Mononuclear cell (primary cell): ENCODE results near the gene UBXN4. TPM values are rescaled to one million over a fixed set of nuclear protein-coding genes. Genes with fewer than 3 reads are reported as not detected.
A peak's percentile ranks its signal among the peaks of the same experiment; 100 is the strongest.

Source experiments
- H3K27me3 ChIP-seq: 2 replicates; pipeline ENCODE4 v1.6.0; 2011; ENCODE audit warnings: low read length, control low read depth; ENCODE audit not compliant: insufficient read depth
- H3K4me1 ChIP-seq: 2 replicates; pipeline ENCODE4 v1.5.1; 2011; ENCODE audit warnings: mild to moderate bottlenecking, low read length, control low read depth; ENCODE audit not compliant: insufficient read depth
- H3K4me3 ChIP-seq: 2 replicates; pipeline ENCODE4 v1.5.1; 2011; ENCODE audit warnings: mild to moderate bottlenecking, low read length, moderate library complexity
- H3K9me3 ChIP-seq: 2 replicates; pipeline ENCODE4 v1.5.1; 2011; ENCODE audit warnings: low read depth, mild to moderate bottlenecking, control low read depth, low read length
- total RNA-seq: library from RNA; depleted of rRNA; stranded (reverse); fragments of >200 nt; gene quantifications from one replicate; pipeline ENCODE4 v1.2.3, GENCODE V29; 2012

The UBXN4 gene
- total RNA-seq, 1 donor: 106 TPM

DNA sequence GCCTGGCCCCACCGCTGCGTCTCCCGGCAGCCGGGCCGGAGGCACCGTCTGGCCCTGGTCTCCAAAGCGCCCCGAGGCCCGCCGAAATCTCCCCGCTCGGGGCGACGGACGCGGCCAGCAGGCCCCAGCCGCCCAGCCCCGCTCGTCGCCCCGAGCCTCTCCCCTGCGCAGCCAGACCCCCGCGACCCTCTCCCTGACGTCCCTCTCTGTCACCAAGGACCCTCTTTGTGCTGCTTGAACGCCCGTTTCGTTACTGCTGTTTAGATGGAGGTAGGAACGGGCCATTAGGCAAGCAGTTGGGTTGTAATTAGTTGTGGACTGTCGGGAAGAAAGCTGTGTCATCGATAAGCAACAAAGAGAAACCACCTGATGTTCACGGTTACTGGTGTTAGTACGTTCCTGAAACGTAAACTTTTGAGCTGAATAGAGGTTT is 686 bp downstream of the UBXN4 start:
- Histone ChIP-seq H3K4me3 (peak overlapping the region; percentile 78), H3K9me3 (no peaks in the 10 kb centered on the region), H3K4me1 (peaks cover 8% of the 10 kb centered on the region)

DNA sequence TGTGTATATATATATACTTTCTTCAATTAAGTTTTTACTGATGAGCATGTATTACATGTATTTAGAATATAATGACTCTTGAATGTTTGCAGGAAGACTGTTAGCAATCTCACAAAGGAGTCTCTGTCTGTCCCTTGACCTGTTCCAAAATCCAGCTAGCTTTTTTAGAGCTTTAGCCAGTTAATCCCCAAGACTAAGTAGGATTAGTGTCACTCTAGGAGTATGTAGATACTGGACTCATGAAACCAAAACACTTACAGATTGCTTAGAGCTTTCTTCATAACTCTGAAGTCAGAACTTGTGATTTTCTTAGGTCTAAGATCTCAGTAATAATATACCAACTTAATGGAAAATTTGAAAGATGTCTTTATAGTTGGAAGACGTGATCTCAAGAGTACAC is 2.2 kb downstream of the UBXN4 start:
- H3K4me3 ChIP-seq: no peak overlapping the region
- peaks cover 8% of the 10 kb centered on the region for H3K4me1 ChIP-seq

More for the DNA sequence above, 686 bp downstream of the UBXN4 start:
- no peaks in the 10 kb centered on the region for H3K27me3 ChIP-seq

DNA sequence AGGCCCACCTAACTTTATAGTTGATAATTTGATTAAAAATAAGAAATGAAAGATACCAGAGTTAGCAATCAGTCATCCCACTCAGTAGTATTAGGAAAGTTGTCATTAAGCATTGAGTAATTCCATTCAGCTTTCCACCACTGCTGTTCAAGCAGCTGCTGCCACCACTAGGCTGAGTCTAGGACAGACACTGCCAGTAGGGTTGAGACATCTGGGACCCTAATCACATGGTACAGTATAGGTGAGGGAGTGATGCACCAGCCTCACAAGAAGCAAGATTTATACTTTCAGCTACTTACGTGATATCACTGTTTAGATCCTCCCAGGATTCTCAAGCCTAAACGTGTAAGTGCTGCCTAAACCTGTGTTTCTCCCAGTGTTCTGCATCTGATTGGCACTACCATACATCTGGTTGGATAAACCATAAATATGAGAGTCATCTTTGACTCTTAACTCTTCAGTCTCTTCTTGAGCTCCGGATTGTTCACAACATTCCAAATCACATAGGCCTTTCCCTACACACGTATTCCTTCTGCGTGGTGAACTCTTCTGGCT is 3.2 kb downstream of the UBXN4 start:
- Histone ChIP-seq H3K9me3 (no peaks in the 10 kb centered on the region), H3K4me3 (no peak overlapping the region), H3K27me3 (no peaks in the 10 kb centered on the region), H3K4me1 (peaks cover 8% of the 10 kb centered on the region)

More for the DNA sequence above, 2.2 kb downstream of the UBXN4 start:
- Histone ChIP-seq H3K27me3 (no peaks in the 10 kb centered on the region), H3K9me3 (no peaks in the 10 kb centered on the region)

DNA sequence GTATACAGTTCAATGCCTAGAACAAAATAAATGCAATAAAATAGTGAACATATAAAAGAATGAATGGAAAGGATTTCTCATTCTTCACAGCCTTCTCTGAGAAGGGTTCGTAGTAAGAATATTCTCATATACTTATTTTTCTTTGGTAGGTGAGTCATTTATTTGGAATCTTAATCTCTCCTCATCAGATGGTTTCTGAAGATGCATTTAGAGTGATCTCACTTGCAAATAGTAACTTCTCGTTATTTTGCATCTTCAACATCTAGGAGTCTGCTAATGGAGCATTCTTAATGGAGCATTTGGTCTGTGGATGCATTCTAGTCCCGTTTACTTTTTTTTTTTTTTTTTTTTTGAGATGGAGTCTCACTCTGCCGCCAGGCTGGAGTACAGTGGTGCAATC is 3.9 kb downstream of the UBXN4 start:
- Histone ChIP-seq H3K4me1 (peaks cover 8% of the 10 kb centered on the region), H3K9me3 (no peaks in the 10 kb centered on the region), H3K4me3 (no peak overlapping the region), H3K27me3 (no peaks in the 10 kb centered on the region)

DNA sequence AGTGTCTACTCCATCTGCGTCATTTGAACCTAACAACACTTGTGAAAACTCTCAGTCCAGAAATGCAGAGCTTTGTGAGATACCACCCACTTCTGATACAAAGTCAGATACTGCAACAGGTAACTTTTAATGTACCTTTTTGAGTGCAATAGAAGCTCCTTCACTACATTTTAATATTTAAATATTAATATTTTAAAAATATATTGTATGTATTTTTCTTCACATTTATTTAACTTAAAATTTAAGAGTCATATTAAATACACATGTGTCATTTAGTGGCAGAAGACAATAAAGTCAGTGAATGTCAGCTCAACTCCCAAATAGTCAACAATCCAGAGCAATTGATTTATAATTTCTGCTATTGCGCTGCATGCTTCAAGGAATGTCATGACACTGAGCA is 13.9 kb downstream of the UBXN4 start:
- Histone ChIP-seq H3K9me3 (peaks cover 17% of the 10 kb centered on the region), H3K27me3 (no peaks in the 10 kb centered on the region), H3K4me3 (no peak overlapping the region), H3K4me1 (no peaks in the 10 kb centered on the region)

DNA sequence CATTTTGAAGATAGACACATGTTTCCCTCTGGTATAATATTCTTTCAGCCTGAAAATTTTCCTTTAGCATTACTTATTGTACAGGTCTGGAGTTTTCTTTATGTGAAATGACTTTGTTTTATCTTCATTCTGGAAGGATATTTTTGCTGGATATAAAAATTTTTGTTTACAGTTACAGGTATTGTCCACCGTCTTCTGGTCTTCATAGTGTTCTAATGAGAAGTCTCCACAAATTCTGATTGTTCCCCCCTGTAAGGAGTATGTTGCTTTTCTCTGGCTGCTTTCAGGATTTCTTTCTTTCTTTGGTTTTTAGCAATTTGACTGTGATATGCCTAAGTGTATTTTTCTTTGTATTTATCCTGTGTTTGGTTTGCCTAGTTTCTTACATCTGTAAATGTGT is 15.0 kb downstream of the UBXN4 start:
- peaks cover 17% of the 10 kb centered on the region for H3K9me3 ChIP-seq
- no peaks in the 10 kb centered on the region for H3K27me3 ChIP-seq
- no peak overlapping the region for H3K4me3 ChIP-seq
- no peaks in the 10 kb centered on the region for H3K4me1 ChIP-seq

DNA sequence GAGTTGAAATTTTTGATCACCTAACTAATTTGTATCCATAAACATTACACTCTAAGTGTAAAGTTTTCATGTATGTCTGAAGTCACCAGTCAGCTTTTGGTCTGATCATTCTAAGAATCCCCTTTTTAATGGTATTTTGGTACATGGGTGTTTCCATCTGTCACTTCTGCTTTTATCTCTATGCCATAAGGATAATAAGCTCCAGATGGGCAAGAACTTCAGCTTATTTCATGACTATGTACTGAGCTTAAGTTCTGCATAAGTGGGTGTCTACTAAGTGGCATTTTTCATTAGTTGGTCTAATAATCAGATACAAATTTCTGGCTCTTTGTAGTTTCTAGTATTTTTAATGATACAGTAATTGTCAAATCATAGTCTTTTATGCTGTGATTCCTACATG is 20.4 kb downstream of the UBXN4 start:
- Histone ChIP-seq H3K4me1 (no peaks in the 10 kb centered on the region), H3K9me3 (peaks cover 6% of the 10 kb centered on the region), H3K4me3 (no peak overlapping the region), H3K27me3 (no peaks in the 10 kb centered on the region)

DNA sequence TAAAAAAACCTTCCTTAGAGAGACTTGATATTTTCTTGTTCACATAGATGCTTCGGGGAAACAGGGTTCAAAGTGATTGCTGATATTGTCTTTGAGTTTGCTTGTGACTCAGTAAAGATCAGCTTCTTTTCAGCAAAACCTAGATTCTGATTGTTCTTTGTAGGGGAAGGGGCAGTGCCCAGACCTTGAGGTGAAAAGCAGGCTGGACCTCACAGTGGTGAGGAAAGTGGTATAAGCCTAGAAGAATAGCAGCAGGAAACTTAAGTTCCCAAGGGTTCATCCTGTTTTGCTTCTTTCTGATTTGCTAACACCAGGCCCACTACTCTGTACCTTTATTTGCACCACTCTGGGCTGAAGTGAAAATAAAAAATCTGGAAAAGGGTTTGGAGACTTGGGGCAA is 20.9 kb downstream of the UBXN4 start:
- Histone ChIP-seq H3K4me1 (no peaks in the 10 kb centered on the region), H3K27me3 (no peaks in the 10 kb centered on the region), H3K9me3 (peaks cover under 1% of the 10 kb centered on the region), H3K4me3 (no peak overlapping the region)

DNA sequence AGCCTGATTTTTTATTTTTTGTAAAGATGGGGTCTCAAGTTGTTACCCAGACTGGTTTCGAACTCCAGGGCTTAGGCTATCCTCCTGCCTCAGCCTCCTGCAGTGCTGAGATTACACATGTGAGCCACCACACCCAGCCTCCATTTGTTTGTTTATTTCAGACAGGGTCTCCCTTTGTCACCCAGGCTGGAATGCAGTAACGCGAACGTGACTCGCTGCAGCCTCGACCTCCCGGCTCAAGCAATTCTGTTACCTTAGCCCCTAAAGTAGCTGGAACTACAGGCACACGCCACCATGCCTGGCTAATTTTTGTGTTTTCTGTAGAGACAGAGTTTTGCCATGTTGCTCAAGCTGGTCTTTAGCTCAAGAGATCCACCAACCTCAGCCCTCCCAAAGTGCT is 27.2 kb downstream of the UBXN4 start:
- Histone ChIP-seq H3K4me3 (no peak overlapping the region), H3K4me1 (no peaks in the 10 kb centered on the region), H3K27me3 (no peaks in the 10 kb centered on the region), H3K9me3 (no peaks in the 10 kb centered on the region)

DNA sequence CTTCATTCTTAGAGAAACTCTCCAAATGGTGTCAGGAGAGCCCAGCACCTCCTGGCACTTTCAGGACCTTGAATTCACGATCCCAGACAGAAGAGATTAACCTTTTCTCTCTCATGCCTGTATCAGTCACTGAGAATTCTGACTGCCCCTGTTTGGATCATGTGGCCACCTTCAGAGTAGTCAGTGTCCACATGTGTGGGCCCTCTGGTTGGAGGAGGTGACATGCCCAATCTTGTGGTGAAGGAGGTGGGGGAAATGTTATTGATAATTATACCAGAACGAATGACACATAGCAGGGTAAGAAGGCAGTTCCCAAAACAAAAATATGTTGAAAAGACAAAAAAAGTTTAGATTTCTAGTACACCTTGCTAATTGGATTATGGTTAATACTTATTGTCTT is 31.7 kb downstream of the UBXN4 start:
- Histone ChIP-seq H3K4me1 (no peaks in the 10 kb centered on the region), H3K9me3 (no peaks in the 10 kb centered on the region), H3K4me3 (no peak overlapping the region), H3K27me3 (no peaks in the 10 kb centered on the region)

DNA sequence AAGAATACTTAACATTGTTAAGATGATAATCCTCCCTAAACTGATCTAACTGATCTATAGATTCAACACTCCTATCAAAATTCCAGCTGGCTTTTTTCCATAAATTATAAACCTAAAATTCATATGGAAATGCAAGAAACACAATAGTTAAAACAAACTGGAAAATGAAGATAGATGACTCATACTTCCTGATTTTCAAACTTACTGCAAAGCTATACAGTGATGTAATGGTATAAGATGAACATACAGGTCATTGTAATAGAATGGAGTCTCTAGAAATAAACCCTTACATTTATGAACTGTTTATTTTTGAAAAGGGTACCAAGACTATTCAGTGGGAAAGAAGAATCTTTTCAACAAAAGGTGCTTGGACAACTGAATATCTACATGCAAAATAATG is 32.3 kb downstream of the UBXN4 start:
- Histone ChIP-seq H3K9me3 (no peaks in the 10 kb centered on the region), H3K27me3 (no peaks in the 10 kb centered on the region), H3K4me3 (no peak overlapping the region), H3K4me1 (no peaks in the 10 kb centered on the region)

DNA sequence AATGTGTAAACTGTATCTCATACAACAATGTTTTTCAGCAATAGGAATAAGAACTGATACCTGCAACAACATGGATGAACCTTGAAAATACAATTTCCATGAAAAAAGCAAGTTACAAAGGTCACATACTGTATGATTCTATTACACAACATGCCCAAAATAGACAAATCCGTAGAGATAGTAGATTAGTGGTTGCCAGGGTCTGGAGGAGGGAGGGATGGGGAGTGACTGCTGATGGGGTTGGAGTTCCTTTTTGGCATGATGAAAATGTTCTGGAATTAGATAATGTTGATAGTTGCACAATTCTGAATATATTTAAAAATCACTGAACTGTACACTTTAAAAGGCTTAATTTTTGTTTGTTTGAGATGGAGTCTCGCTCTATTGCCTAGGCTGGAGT is 33.8 kb downstream of the UBXN4 start:
- H3K4me1 ChIP-seq: no peaks in the 10 kb centered on the region
- H3K27me3 ChIP-seq: no peaks in the 10 kb centered on the region
- H3K9me3 ChIP-seq: no peaks in the 10 kb centered on the region
- no peak overlapping the region for H3K4me3 ChIP-seq

DNA sequence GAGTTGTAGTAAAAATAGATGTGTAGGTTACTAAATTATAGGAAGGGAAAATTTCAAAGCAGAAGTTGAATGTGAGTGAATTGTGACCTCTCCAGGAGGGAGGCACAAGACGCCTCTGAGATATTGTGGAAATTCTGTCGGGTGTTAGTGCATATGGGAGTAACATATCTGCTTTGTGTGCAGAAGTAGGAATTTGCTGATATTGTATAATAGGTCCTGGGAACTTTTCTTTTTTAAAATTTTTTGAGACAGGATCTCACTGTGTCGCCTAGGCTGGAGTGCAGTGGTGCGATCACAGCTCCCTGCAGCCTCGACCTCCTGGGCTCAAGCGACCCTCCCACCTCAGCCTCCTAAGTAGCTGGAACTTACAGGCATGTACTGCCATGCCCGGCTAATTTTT is 34.7 kb downstream of the UBXN4 start:
- H3K9me3 ChIP-seq: no peaks in the 10 kb centered on the region
- H3K27me3 ChIP-seq: no peaks in the 10 kb centered on the region
- H3K4me3 ChIP-seq: no peak overlapping the region
- no peaks in the 10 kb centered on the region for H3K4me1 ChIP-seq

DNA sequence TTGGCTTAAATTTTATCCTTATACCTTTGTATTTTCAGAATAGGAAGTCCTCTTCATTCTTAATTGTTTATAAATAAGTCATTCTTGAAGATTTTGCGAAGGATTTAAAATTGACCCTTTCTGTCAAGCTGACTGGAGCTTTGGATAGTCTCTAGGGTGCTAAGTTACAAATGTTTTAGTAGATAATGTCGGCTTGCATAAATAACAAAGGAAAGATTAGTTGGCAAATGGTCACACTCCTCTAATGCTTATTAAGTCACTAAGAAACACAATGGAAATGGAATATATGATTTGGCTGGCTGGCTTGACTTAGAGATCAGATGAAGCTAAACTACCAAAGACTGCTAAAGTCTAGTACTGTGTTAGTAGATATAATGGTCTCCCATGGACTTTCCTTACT is 40.6 kb downstream of the UBXN4 start:
- Histone ChIP-seq H3K27me3 (no peaks in the 10 kb centered on the region), H3K4me1 (no peaks in the 10 kb centered on the region), H3K9me3 (no peaks in the 10 kb centered on the region), H3K4me3 (no peak overlapping the region)

DNA sequence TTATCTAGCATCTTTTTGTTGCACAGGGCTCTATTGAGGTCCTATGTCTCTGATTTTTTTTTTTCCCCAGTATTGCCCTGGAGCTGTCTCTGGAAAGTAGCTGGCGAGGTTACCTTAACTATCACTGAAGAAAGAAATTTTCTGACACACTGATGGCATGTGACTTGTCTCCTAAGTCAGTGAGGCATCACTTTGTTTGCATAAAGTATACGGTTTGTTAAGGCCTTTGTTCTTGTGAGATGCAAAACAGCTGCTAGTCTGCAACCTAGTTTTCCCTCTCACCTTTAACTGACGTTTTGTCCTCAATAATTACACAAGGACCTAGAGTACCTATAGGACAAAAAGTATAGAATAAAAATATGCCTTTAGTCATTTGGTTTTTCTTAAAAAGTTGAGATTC is 41.8 kb downstream of the UBXN4 start:
- Histone ChIP-seq H3K27me3 (no peaks in the 10 kb centered on the region), H3K4me3 (no peak overlapping the region), H3K4me1 (no peaks in the 10 kb centered on the region), H3K9me3 (no peaks in the 10 kb centered on the region)

DNA sequence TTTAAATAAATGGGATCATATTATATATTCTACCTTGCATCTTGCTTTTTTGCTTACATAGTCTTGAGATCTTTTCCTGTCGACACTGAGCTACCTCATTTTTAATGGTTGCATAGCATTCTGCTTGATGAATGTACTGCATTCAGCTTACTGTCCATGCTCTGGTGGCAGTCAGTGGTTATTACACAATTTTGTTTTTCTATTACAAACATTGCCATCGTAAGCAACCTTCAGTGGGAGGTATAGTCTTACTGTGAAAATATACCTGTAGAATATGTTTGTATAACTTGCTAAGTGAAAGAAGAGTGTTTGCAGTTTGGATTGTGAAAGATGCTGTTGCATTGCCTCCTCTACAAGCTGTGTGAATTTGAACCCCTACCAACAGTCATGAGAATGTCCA is 43.4 kb downstream of the UBXN4 start:
- no peaks in the 10 kb centered on the region for H3K27me3 ChIP-seq
- H3K4me3 ChIP-seq: no peak overlapping the region
- no peaks in the 10 kb centered on the region for H3K4me1 ChIP-seq
- no peaks in the 10 kb centered on the region for H3K9me3 ChIP-seq
